GM19455 (cell line): ENCODE measurements around the gene ARHGAP26.

Source experiments
- ATAC-seq: cut with Tn5 transposase; IDR thresholded peaks from one replicate; pipeline ENCODE4 v1.9.1; 2021; ENCODE audit not compliant: unreplicated experiment

The ARHGAP26 gene

DNA sequence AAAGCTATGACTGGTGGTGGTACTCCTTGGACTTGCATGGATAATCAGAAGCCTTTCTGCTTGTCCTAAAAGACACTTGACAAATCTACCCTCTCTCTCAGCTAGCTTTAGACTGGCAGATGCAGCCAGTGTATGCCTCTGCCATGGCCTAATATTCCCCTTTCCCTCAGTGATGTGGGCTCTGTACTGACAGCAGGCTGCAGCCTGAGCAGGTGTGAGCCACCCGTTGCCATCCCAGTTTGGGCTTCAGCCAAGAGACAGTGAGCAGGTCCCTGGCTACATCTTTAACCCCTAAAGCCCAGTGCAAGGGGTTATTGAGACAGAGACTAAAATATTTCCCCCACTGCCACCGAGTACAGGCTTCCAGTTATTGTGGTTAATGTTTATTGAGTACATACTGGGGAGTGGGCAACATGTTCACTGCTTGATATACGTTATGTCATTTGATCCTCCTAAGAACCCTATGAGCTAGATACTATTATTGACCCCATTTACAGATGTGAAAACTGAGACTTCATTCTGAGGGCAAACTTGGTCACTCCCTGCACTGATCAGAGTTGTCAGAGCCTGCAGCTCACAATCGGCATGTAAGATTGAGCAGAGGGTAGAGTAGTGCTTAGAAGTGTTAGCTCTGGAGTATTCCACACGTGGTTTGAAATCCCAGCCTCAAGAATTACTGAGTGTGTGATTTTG is 254.2 kb downstream of the ARHGAP26 start:
- no peak for ATAC-seq

- ATAC-seq = peak; percentile 31
Observed at GRCh38 chr5:143025376-143025775, 255.2 kb downstream of the ARHGAP26 start.

GRCh38 chr5:143025971-143026370 is 255.8 kb downstream of the ARHGAP26 start:
- ATAC-seq = no peak

GRCh38 chr5:143026380-143026779 is 256.2 kb downstream of the ARHGAP26 start:
- ATAC-seq = no peak

GRCh38 chr5:143029293-143029692 is 259.1 kb downstream of the ARHGAP26 start:
- ATAC-seq = no peak

- no peak for ATAC-seq
Observed at GRCh38 chr5:143030349-143030748, 260.2 kb downstream of the ARHGAP26 start.

- ATAC-seq = no peak
Observed at GRCh38 chr5:143031781-143032580, 261.8 kb downstream of the ARHGAP26 start.

DNA sequence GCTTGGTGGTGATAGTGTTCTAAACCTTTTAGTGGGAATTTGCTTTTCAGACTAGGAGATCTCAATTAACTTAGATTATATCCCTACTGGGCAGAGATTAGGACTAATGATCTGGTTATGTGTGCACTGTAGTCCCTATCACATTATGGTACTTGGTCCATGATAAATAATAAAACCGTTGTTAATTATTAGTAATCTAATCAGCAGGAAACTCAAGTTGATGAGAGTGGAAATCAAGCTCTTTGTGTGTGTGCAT is 262.3 kb downstream of the ARHGAP26 start:
- ATAC-seq = no peak

GRCh38 chr5:143033535-143034250 is 263.5 kb downstream of the ARHGAP26 start:
- ATAC-seq = no peak

DNA sequence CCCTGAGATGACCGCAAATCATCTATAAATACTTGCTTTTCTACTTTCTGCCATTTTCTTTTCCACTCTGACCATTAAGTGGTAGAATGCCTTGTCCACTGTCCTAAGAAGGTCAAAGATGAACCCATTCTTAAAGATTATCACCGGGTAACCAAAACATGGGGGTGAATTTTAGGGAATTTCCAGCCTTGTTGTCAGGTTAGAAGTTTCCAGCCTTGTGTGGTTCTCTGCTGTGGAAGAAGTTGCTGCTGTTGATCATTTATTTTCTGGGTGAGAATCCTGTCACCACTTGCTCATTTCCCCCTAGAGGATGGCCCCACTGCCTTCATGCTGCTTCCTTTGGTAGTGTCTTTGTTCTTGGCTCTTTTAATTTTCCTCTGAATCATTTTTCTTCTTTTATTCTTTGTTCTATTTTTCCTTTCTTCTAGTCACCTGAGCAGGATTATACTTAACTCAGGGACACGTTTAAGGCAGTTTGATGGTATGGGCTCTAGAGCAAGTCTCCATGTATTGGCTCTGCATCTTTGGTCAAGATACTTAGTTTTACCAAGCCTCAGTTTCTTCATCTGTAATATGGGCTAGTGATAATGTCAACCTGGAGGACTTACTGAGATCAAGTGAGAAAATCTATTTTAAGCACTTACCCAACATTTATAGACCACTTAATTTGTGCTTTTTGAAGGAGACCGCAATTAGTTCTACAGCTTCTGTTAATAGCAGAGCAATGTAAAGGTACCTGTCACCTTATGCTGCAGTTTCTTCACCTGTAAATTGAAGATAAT is 266.2 kb downstream of the ARHGAP26 start:
- no peak for ATAC-seq

GRCh38 chr5:143037071-143037470 is 266.9 kb downstream of the ARHGAP26 start:
- ATAC-seq = no peak

GRCh38 chr5:143037708-143038107 is 267.5 kb downstream of the ARHGAP26 start:
- no peak for ATAC-seq

DNA sequence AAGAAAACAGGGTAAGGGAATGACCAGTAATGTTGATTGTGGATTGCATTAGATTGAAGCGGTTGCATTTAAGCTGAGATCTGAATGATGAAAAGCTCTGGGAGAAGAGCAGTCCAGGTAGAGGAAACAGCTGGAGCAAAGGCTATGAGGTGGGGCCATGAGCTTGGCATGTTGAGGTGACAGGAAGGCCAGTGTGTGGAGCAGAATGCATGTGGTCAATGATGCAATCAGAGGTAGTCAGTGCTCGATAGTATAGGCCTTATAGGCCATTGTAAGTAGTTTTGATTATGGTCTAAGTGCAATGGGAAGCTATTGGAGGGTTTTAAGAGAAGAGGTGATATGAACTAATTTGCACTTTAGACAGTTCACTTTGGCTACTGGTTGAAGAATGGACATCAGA is 270.4 kb downstream of the ARHGAP26 start:
- no peak for ATAC-seq

DNA sequence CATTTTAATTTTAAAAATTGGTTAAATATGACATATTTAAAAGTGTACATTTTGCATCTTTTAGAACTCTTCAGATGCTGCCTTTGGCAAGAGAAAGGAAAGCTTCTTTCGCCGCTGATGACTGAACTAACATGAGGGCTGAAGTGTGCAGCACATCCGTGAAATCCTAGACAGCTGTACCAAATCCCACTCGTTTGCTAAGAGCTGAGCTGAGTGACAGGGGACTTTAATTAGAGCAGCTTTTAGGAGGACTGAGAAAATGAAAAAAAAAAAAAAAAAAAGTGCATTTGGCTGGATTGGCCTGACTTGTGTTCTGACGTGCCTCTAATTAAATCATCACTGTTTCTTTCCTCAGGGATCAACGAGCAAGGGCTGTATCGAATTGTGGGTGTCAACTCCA is 271.3 kb downstream of the ARHGAP26 start:
- no peak for ATAC-seq

DNA sequence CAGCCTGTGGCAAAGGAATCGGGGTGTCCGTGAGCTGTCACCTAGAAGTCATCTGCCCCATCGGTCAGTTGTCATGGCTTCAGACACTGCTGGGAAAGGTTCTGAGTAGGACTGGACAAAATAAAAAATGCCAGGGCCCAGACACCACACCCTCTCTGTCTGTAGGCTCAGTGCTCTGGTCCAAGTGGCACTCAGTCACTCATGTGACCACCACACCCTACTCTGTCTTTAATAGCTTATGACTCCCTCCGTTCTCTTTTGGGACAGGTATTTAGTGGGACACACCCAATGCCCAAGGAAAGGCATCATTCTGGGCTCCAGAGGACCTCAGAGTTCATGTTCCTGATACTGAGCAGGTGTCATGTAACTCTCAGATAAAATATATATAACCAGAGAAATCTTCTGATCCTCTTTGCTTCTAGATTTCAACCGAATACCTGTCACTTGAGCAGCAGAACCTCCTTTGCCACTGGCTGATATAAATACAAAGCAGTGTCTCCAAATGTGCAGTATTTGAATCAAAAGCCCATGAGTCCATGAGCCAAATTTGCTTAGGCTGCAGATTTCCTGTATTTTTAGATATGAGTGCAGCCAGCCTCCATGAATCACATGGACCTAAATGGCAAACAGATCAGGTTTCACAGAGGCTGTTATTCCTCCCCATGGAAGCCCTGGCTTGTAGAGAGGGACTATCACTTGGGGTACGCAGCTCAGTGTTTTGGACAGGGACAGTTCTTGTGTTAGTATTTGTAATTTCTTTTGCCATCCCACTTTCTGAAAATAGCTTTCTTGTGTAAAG is 272.0 kb downstream of the ARHGAP26 start:
- ATAC-seq = no peak

DNA sequence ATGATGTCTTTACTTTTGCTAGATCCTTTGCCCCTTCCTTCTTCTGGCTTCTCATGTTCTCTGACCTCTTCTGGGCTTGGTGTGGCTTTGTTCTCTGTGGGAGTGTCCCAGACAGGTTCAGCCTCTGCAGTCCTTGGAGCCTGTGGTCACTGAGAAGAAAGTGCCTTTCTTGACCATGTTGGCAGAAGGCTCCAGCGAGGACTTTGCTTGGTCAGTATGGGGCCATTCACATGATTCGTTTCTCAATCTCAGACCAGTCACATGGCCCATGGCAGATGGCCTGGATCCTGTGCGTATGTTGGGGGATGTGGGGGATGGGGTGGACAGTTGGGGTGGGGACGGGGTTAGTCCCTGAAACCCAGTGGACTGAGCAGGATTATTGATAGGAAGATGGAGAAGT is 274.1 kb downstream of the ARHGAP26 start:
- no peak for ATAC-seq

- no peak for ATAC-seq
Observed at GRCh38 chr5:143045062-143045461, 274.9 kb downstream of the ARHGAP26 start.

DNA sequence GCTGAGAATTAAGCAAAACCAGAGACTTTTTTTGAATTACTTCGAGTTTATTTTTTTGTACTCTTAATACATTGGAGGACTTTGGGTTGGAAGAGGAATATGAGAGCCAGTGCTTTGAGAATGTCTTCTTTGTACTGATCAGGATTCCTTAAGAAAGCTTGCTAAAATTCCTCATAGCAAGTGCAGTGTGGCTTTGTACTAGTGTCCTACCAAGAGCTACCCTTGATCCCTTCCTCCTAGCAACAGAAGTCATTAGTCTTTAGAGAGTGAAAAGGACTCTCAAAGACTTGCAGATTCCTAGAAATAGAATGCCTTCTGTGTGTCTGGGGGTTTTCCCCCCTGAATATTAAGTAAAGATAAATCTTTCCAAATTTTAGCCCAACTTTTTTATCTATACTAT is 276.1 kb downstream of the ARHGAP26 start:
- no peak for ATAC-seq

- no peak for ATAC-seq
Observed at GRCh38 chr5:143047091-143047490, 276.9 kb downstream of the ARHGAP26 start.

- ATAC-seq = no peak
Observed at GRCh38 chr5:143050183-143050582, 280.0 kb downstream of the ARHGAP26 start.
